ENCODE data around the gene PRAMEF9. TPM values are rescaled to one million over a fixed set of nuclear protein-coding genes. Genes with fewer than 3 reads are reported as not detected.

Gene PRAMEF9
- not detected in 2 replicates for total RNA-seq

GRCh38 chr1:13171548-13171947, at the start of gene PRAMEF9:
Gene PRAMEF9, plus strand, starts transcription at chr1:13171848. Its CDS starts 3,433 bp downstream, at chr1:13175281.

GRCh38 chr1:13155909-13156308, 15.7 kb upstream of the PRAMEF9 start, which contains the start of gene PRAMEF26:
Gene PRAMEF26, minus strand, starts transcription at chr1:13156009. Its CDS starts 2,914 bp downstream, at chr1:13153095.

DNA sequence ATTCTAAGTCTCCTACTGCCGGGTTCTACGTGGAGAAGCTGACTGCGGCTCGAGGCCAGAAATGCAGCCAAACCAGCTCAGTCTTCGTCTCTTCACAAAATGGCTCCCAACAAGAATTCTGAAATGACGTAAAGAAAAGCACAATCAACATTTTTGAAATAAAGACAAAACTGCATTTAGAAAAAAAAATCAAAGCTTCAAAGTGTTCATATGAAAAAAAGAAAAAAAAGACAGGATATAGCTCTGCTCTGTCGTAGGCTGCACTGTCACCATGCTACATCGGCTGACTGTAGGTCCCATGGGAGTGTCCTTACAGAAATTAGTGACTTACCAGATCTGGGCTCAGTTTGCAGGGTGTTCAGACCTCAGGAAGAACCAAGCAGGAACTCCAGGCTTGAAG, 6.1 kb upstream of the PRAMEF9 start, which contains the start of gene HNRNPCL4:
TSS of gene HNRNPCL4 (minus strand) at position 101 of the 400 bp plus-strand sequence. CDS start 164 bp downstream, outside the sequence.

GRCh38 chr1:13201309-13201708, 29.7 kb downstream of the PRAMEF9 start, which contains the start of gene PRAMEF13:
Gene PRAMEF13, minus strand, starts transcription at chr1:13201409. Its CDS starts 1,820 bp downstream, at chr1:13199589.

DNA sequence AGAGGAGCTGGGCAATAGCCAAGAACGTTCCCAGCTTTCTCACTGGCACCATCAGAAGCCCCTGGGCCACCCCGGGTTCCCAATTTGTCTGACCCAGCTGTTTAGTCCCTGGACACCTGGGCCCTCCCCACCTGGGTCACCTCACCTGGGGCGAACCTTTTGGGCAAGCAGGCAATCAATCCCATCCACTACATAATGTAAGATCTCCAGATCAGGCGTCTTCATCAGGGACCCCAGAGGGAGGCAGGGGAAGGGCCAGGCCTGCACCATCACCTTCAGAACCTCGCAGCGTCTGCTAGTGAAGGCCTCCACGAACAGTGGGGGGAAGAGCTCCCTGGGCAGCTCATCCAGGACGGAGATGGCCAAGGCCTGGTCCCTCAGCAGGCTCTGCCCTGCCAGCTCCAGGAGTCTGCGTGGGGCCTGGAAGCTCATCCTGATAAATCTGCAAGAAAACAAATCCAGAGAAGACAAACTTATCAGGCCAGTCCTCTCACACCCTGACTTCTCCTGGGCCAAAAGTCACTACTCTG, 54.1 kb downstream of the PRAMEF9 start, which contains the start of gene PRAMEF18:
TSS of gene PRAMEF18 (minus strand) at position 480 of the 530 bp plus-strand sequence. CDS start at position 432, 48 bp downstream.

Other genes starting within 250 kb of the PRAMEF9 start
- gene PRAMEF6, start 224.3 kb upstream of the PRAMEF9 start, total RNA-seq, result not detected in 2 replicates
- gene PRAMEF27, start 115.3 kb upstream of the PRAMEF9 start, total RNA-seq, result not detected in 2 replicates
- gene HNRNPCL3, start 111.1 kb upstream of the PRAMEF9 start, total RNA-seq, result not detected in 2 replicates
- gene PRAMEF25, start 101.1 kb upstream of the PRAMEF9 start, total RNA-seq, result not detected in 2 replicates
- not detected in 2 replicates for gene HNRNPCL2, start 55.0 kb upstream of the PRAMEF9 start, total RNA-seq
- not detected in 2 replicates for gene PRAMEF26, start 15.8 kb upstream of the PRAMEF9 start, total RNA-seq
- not detected in 2 replicates for gene HNRNPCL4, start 6.2 kb upstream of the PRAMEF9 start, total RNA-seq
- not detected in 2 replicates for gene PRAMEF13, start 29.6 kb downstream of the PRAMEF9 start, total RNA-seq
- gene PRAMEF18, start 54.3 kb downstream of the PRAMEF9 start, total RNA-seq, result not detected in 2 replicates
- gene PRAMEF5, start 82.3 kb downstream of the PRAMEF9 start, total RNA-seq, result not detected in 2 replicates
- not detected in 2 replicates for gene PRAMEF8, start 113.3 kb downstream of the PRAMEF9 start, total RNA-seq
- not detected in 2 replicates for gene PRAMEF33, start 131.7 kb downstream of the PRAMEF9 start, total RNA-seq
- not detected in 2 replicates for gene PRAMEF15, start 143.7 kb downstream of the PRAMEF9 start, total RNA-seq
- not detected in 2 replicates for gene PRAMEF14, start 175.3 kb downstream of the PRAMEF9 start, total RNA-seq
- gene PRAMEF19, start 200.1 kb downstream of the PRAMEF9 start, total RNA-seq, result not detected in 2 replicates
- not detected in 2 replicates for gene PRAMEF17, start 217.8 kb downstream of the PRAMEF9 start, total RNA-seq
- not detected in 2 replicates for gene PRAMEF20, start 238.6 kb downstream of the PRAMEF9 start, total RNA-seq